ENCODE results near the gene TLN1.
A peak's percentile ranks its signal among the peaks of the same experiment; 100 is the strongest.

Gene TLN1

GRCh38 chr9:35732185-35732799 lies at the start of gene TLN1, which contains the start of gene CREB3:
Gene TLN1, minus strand, starts transcription at chr9:35732195. Its CDS starts 6,501 bp downstream, at chr9:35725694.
Gene CREB3, plus strand, starts transcription at chr9:35732666. Its CDS starts 107 bp downstream, at chr9:35732773.
- DNase-seq = peak; percentile 98

GRCh38 chr9:35781066-35781465 lies 49.1 kb upstream of the TLN1 start:
- DNase-seq = no peak

- no peak for DNase-seq
These were observed 46.5 kb upstream of the TLN1 start for GRCh38 chr9:35778496-35778895.

GRCh38 chr9:35776018-35776417 lies 44.0 kb upstream of the TLN1 start:
- DNase-seq = no peak

GRCh38 chr9:35774907-35775635 lies 43.1 kb upstream of the TLN1 start:
- DNase-seq = no peak

GRCh38 chr9:35771943-35772342 lies 39.9 kb upstream of the TLN1 start:
- DNase-seq = no peak

GRCh38 chr9:35771534-35771933 lies 39.5 kb upstream of the TLN1 start:
- no peak for DNase-seq

- no peak for DNase-seq
These were observed 39.1 kb upstream of the TLN1 start for GRCh38 chr9:35771075-35771433.

GRCh38 chr9:35769763-35770162 lies 37.8 kb upstream of the TLN1 start:
- no peak for DNase-seq

- no peak for DNase-seq
These were observed 35.5 kb upstream of the TLN1 start for GRCh38 chr9:35767458-35767857.

GRCh38 chr9:35766997-35767396 lies 35.0 kb upstream of the TLN1 start:
- DNase-seq = no peak

GRCh38 chr9:35763803-35764202 lies 31.8 kb upstream of the TLN1 start:
- no peak for DNase-seq

- no peak for DNase-seq
These were observed 31.2 kb upstream of the TLN1 start for GRCh38 chr9:35763181-35763580.

GRCh38 chr9:35760651-35761050 lies 28.7 kb upstream of the TLN1 start:
- no peak for DNase-seq

GRCh38 chr9:35759795-35760194 lies 27.8 kb upstream of the TLN1 start:
- DNase-seq = no peak

- DNase-seq = no peak
These were observed 26.6 kb upstream of the TLN1 start for GRCh38 chr9:35758475-35759050.

GRCh38 chr9:35757892-35758275 lies 25.9 kb upstream of the TLN1 start:
- no peak for DNase-seq

- DNase-seq = peak; percentile 21
These were observed 25.4 kb upstream of the TLN1 start for GRCh38 chr9:35757226-35757891.

GRCh38 chr9:35756275-35757225 lies 24.6 kb upstream of the TLN1 start:
- peak; percentile 78 for DNase-seq

GRCh38 chr9:35755071-35755470 lies 23.1 kb upstream of the TLN1 start:
- DNase-seq = no peak

GRCh38 chr9:35754264-35754663 lies 22.3 kb upstream of the TLN1 start, which contains the start of gene MSMP:
Gene MSMP, minus strand, starts transcription at chr9:35754276. Its CDS starts 147 bp downstream, at chr9:35754129.
- no peak for DNase-seq

GRCh38 chr9:35753466-35753865 lies 21.5 kb upstream of the TLN1 start:
- DNase-seq = no peak

GRCh38 chr9:35750256-35750531 lies 18.2 kb upstream of the TLN1 start:
- no peak for DNase-seq
